Hepatocyte (in vitro differentiated cells): ENCODE results near the gene MED16.

ENCODE experiments used
- EZH2 ChIP-seq: fragments of 200-600 bp; sonication (generic); IDR thresholded peaks from 2 replicates; pipeline ENCODE4 v1.6.1; 2016; ENCODE audit warnings: antibody characterized with exemption, mild to moderate bottlenecking, borderline replicate concordance
- EZH2phosphoT487 ChIP-seq: fragments of 200-600 bp; sonication (generic); IDR thresholded peaks from one replicate; pipeline ENCODE4 v1.6.1; 2018; ENCODE audit warnings: antibody characterized with exemption, mild to moderate bottlenecking, low read depth, moderate library complexity; ENCODE audit not compliant: unreplicated experiment, severe bottlenecking
- TF ChIP-seq, protein P1 (sequence below): fragments of 200-600 bp; sonication (generic); IDR thresholded peaks from 2 replicates; pipeline ENCODE4 v1.5.1; 2016; ENCODE audit warnings: antibody characterized with exemption, mild to moderate bottlenecking; ENCODE audit not compliant: poor library complexity

DNA sequence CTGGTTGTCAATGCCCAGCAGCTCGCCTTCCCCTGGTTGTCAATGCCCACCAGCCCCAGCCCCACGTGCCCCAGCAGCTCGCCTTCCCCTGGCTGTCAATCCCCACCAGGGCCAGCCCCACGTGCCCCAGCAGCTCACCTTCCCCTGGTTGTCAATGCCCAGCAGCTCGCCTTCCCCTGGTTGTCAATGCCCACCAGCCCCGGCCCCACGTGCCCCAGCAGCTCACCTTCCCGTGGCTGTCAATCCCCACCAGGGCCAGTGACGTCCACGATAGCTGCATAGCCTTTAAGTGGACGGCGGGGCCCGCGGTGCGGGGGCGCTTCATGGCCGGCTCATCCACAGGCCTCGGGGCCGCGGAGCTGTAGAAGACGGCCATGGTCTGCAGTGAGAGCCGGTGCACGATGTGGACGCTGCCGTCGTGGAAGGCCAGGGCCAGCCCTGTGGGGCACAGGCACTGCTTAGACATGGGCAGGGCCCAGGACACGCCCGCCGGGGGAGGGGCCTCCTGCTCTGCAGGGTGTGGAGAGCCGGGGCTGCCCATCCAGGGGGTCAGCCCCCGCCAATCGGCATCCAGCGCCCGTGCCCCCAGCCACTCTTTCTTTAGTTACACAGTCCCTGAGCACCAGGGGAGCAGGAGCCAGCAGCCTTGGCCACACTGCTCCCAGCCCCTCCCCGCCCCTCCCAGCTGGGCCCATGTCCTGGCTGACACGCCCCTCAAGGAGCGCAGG lies 13.1 kb downstream of the MED16 start:
- TF ChIP-seq, protein P1, sequence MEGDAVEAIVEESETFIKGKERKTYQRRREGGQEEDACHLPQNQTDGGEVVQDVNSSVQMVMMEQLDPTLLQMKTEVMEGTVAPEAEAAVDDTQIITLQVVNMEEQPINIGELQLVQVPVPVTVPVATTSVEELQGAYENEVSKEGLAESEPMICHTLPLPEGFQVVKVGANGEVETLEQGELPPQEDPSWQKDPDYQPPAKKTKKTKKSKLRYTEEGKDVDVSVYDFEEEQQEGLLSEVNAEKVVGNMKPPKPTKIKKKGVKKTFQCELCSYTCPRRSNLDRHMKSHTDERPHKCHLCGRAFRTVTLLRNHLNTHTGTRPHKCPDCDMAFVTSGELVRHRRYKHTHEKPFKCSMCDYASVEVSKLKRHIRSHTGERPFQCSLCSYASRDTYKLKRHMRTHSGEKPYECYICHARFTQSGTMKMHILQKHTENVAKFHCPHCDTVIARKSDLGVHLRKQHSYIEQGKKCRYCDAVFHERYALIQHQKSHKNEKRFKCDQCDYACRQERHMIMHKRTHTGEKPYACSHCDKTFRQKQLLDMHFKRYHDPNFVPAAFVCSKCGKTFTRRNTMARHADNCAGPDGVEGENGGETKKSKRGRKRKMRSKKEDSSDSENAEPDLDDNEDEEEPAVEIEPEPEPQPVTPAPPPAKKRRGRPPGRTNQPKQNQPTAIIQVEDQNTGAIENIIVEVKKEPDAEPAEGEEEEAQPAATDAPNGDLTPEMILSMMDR = no peak
- no peak for TF ChIP-seq EZH2
- TF ChIP-seq EZH2phosphoT487 = no peak
